Uterus (tissue), 2 donors: ENCODE data around the gene C9orf85.

Experiments used
- CTCF ChIP-seq, 4 experiments: fragments of 200-600 bp in 2 of 4; fragments of 450-650 bp in 2 of 4; sonication (generic) in 2 of 4; IDR thresholded peaks; one replicate each; pipeline ENCODE4 v1.5.1; 2016 to 2019; ENCODE audit warnings: antibody characterized with exemption in 4 of 4, mild to moderate bottlenecking in 2 of 4, moderate library complexity in 1 of 4
- POLR2A ChIP-seq, 2 donors: fragments of 450-650 bp; IDR thresholded peaks; one replicate each; pipeline ENCODE4 v1.6.1; 2016; ENCODE audit warnings: antibody characterized with exemption in 2 of 2, mild to moderate bottlenecking in 1 of 2, moderate library complexity in 1 of 2

- TF ChIP-seq CTCF (IDR thresholded peaks at IDR 0.05) (no peak), POLR2A (IDR thresholded peaks at IDR 0.05) (no peak)
Measured at GRCh38 chr9:71875345-71875744, 36.1 kb upstream of the C9orf85 start.
